GM18951 (cell line): ENCODE measurements around the gene TMEM273.

Source experiments
- POLR2A ChIP-seq: IDR thresholded peaks from 4 replicates; pipeline ENCODE4 v1.6.1; 2011; ENCODE audit warnings: mild to moderate bottlenecking; ENCODE audit not compliant: insufficient read length, insufficient read depth; ENCODE audit errors: extremely low read depth
- in situ Hi-C: fragments of 300-500 bp; cut with MboI; formaldehyde crosslinking; loops from one replicate; pipeline ENCODE4 v1.12.0; 2022; ENCODE audit warnings: low sequenced_read_pairs, mixed read lengths, inconsistent platforms; ENCODE audit not compliant: unreplicated experiment

Gene TMEM273

GRCh38 chr10:49187950-49188761 lies at the start of gene TMEM273:
TMEM273 (minus strand) TSS chr10:49188391; CDS start chr10:49188336, 55 bp downstream.
- in situ Hi-C loops = no loop called here
- TF ChIP-seq POLR2A = peak; percentile 88

GRCh38 chr10:49237985-49238384 lies 49.8 kb upstream of the TMEM273 start:
- in situ Hi-C loops = no loop called here
- TF ChIP-seq POLR2A = no peak

- in situ Hi-C loops = no loop called here
- TF ChIP-seq POLR2A = no peak
These were observed 47.2 kb upstream of the TMEM273 start for GRCh38 chr10:49235392-49235791.

- no peak for TF ChIP-seq POLR2A
- in situ Hi-C loops = no loop called here
These were observed 43.1 kb upstream of the TMEM273 start for GRCh38 chr10:49231086-49231820.

- TF ChIP-seq POLR2A = no peak
- in situ Hi-C loops = no loop called here
These were observed 41.8 kb upstream of the TMEM273 start for GRCh38 chr10:49230004-49230403.

- in situ Hi-C loops = no loop called here
These were observed 40.5 kb upstream of the TMEM273 start for GRCh38 chr10:49228677-49229076.

GRCh38 chr10:49227406-49227805 lies 39.2 kb upstream of the TMEM273 start:
- TF ChIP-seq POLR2A = no peak
- in situ Hi-C loops = no loop called here

More at GRCh38 chr10:49228677-49229076, 40.5 kb upstream of the TMEM273 start:
- no peak for TF ChIP-seq POLR2A

GRCh38 chr10:49226594-49226993 lies 38.4 kb upstream of the TMEM273 start:
- no peak for TF ChIP-seq POLR2A
- in situ Hi-C loops = no loop called here

- no peak for TF ChIP-seq POLR2A
- in situ Hi-C loops = no loop called here
These were observed 37.2 kb upstream of the TMEM273 start for GRCh38 chr10:49225218-49225876.

- no peak for TF ChIP-seq POLR2A
- in situ Hi-C loops = no loop called here
These were observed 35.0 kb upstream of the TMEM273 start for GRCh38 chr10:49223205-49223604.

GRCh38 chr10:49222170-49222569 lies 34.0 kb upstream of the TMEM273 start:
- in situ Hi-C loops = no loop called here
- TF ChIP-seq POLR2A = no peak

GRCh38 chr10:49220679-49221078 lies 32.5 kb upstream of the TMEM273 start:
- in situ Hi-C loops = no loop called here
- TF ChIP-seq POLR2A = no peak

- in situ Hi-C loops = no loop called here
- no peak for TF ChIP-seq POLR2A
These were observed 31.8 kb upstream of the TMEM273 start for GRCh38 chr10:49220031-49220430.
